Mucosa of descending colon (tissue), 3 donors: ENCODE measurements around the gene LYSET. TPM values are rescaled to one million over a fixed set of nuclear protein-coding genes. Genes with fewer than 3 reads are reported as not detected.
A peak's percentile ranks its signal among the peaks of the same experiment; 100 is the strongest.
"Not testable (repeated sequence)": the region's sequence is repeated elsewhere in the genome, so short reads cannot be mapped to it uniquely, and the experiment has no call there.

Source experiments
- ATAC-seq: fragments of 200-7000 bp; cut with Tn5 transposase; one replicate; pipeline ENCODE4 v1.9.1; 2020; ENCODE audit warnings: mild to moderate bottlenecking, moderate library complexity
- DNase-seq, 3 donors: peaks; one replicate each; pipeline ENCODE4 v3.0.0-alpha.2; 2020
- H3K36me3 ChIP-seq: fragments of 200-600 bp; one replicate; pipeline ENCODE4 v1.8.0; 2021; ENCODE audit warnings: low read depth, mild to moderate bottlenecking
- H3K4me1 ChIP-seq: fragments of 200-600 bp; one replicate; pipeline ENCODE4 v1.8.0; 2021; ENCODE audit warnings: low read depth, mild to moderate bottlenecking
- H3K4me3 ChIP-seq: fragments of 200-600 bp; one replicate; pipeline ENCODE4 v1.8.0; 2021; ENCODE audit warnings: mild to moderate bottlenecking
- H3K9me3 ChIP-seq: fragments of 200-600 bp; one replicate; pipeline ENCODE4 v1.8.0; 2021; ENCODE audit warnings: mild to moderate bottlenecking
- CTCF ChIP-seq: fragments of 200-600 bp; IDR thresholded peaks from one replicate; pipeline ENCODE4 v1.8.0; 2022; ENCODE audit warnings: antibody characterized with exemption, mild to moderate bottlenecking
- intact Hi-C, 2 donors: fragments of 100-400 bp; cut with DNase I in 1 of 2; cut with micrococcal nuclease in 1 of 2; formaldehyde crosslinking; loops; one replicate each; pipeline versions ENCODE4 v1.11.0 to v1.11.1; 2022; cut with DNase I, micrococcal nuclease
- long read RNA-seq, 2 donors: library from polyadenylated mRNA; unstranded; transcript quantifications; one replicate each; pipeline ENCODE4 v2.0.0, GENCODE V29; 2019 to 2021
- total RNA-seq, 3 donors: library from RNA; stranded (reverse); fragmentation: NEBNext Ultra II Directional in 2 of 3; extraction: Animal tissue kit (Norgen Biotek cat#: 25700) in 2 of 3; gene quantifications; one replicate each; pipeline versions ENCODE4 v1.2.1 to v1.2.4, GENCODE V29; 2021 to 2023
- donor health status: DM: no; HTN: no; CAD: no; lungs with moderate emphysema.
- donor health status: DM: no; HTN: no; CAD: no.
- donor health status: DM: no; HTN: yes; CAD: no.

The LYSET gene
- total RNA-seq = 10 to 100 TPM; 29.0 to 35.0 (median 33.2) TPM
- long read RNA-seq, donor 1, transcript TMEM251-202 (2 exons, 1,303 nt) = minor isoform, 5 of 24 reads
- long read RNA-seq, donor 1, transcript TMEM251-201 (2 exons, 909 nt) = major isoform, 19 of 24 reads
- long read RNA-seq, donor 1, partial matches to known transcripts = 0 of 24 reads
- long read RNA-seq, donor 1, other reads (novel, unspliced or antisense) = 0 of 24 reads
- long read RNA-seq, donor 2, transcript TMEM251-201 (2 exons, 909 nt) = major isoform, 33 of 36 reads
- long read RNA-seq, donor 2, partial matches to known transcripts = 1 of 36 reads
- long read RNA-seq, donor 2, other reads (novel, unspliced or antisense) = 0 of 36 reads

GRCh38 chr14:93184391-93185348 lies at the start of gene LYSET, which contains the start of gene MOAP1:
Gene LYSET (plus strand): TSS chr14:93185317. CDS start chr14:93185406, 89 bp downstream.
Gene MOAP1 (minus strand): TSS chr14:93184897. CDS start chr14:93184242, 655 bp downstream.
- Histone ChIP-seq H3K4me3 (peak within 1 kb of the TSS; percentile 78), H3K9me3 (no peaks in the 10 kb centered on the region), H3K4me1 (peaks cover 16% of the 10 kb centered on the region), H3K36me3 (no peaks in the 10 kb centered on the region)
- DNase-seq (peak; percentile 88 to 96 (median 93)), ATAC-seq (peak; percentile 95)
- peak; percentile 8 for TF ChIP-seq CTCF
- intact Hi-C loops = no loop called here

GRCh38 chr14:93135399-93135798 lies 49.7 kb upstream of the LYSET start:
- no peak for TF ChIP-seq CTCF
- ATAC-seq = peak; percentile 37
- no peaks in the 10 kb centered on the region for H3K36me3 ChIP-seq
- intact Hi-C loops = loop anchor here in 1 of 2 donors (5.0 kb wide), 1 partner anchor 183 kb away; no protein-coding TSS in a partner anchor
- H3K4me3 ChIP-seq = no peak overlapping the region
- no peaks in the 10 kb centered on the region for H3K9me3 ChIP-seq
- DNase-seq = peak in 1 of 3 donors; percentile 44
- peaks cover 13% of the 10 kb centered on the region for H3K4me1 ChIP-seq

GRCh38 chr14:93136009-93136408 lies 49.1 kb upstream of the LYSET start:
- ATAC-seq (no peak), DNase-seq (peak in 1 of 3 donors; percentile 31)
- Histone ChIP-seq H3K4me1 (peaks cover 13% of the 10 kb centered on the region), H3K36me3 (no peaks in the 10 kb centered on the region), H3K9me3 (no peaks in the 10 kb centered on the region), H3K4me3 (no peak overlapping the region)
- no peak for TF ChIP-seq CTCF
- intact Hi-C loops = loop anchor here in 1 of 2 donors (5.0 kb wide), 1 partner anchor 184 kb away; no protein-coding TSS in a partner anchor

GRCh38 chr14:93136508-93136907 lies 48.6 kb upstream of the LYSET start:
- intact Hi-C loops = loop anchor here in 1 of 2 donors (5.0 kb wide), 1 partner anchor 184 kb away; no protein-coding TSS in a partner anchor
- H3K4me1 ChIP-seq = peaks cover 13% of the 10 kb centered on the region
- ATAC-seq, H3K9me3 ChIP-seq, H3K4me3 ChIP-seq, H3K36me3 ChIP-seq: not testable (repeated sequence)
- peak in 1 of 3 donors; percentile 34 for DNase-seq

- peaks cover 13% of the 10 kb centered on the region for H3K4me1 ChIP-seq
- no peak for TF ChIP-seq CTCF
- H3K9me3 ChIP-seq = no peaks in the 10 kb centered on the region
- no peak overlapping the region for H3K4me3 ChIP-seq
- DNase-seq (peak; percentile 86 to 92 (median 91)), ATAC-seq (peak; percentile 95)
- intact Hi-C loops = loop anchor here (2.0 to 5.0 kb wide), 2 partner anchors 25 to 186 kb away; no protein-coding TSS in a partner anchor
- H3K36me3 ChIP-seq = no peaks in the 10 kb centered on the region
These were observed 47.3 kb upstream of the LYSET start for GRCh38 chr14:93137864-93138263.
